ENCODE results near the gene C2orf42.
"Not testable (repeated sequence)": the region's sequence is repeated elsewhere in the genome, so short reads cannot be mapped to it uniquely, and the experiment has no call there.

Gene C2orf42

GRCh38 chr2:70133491-70134322 lies 57.1 kb downstream of the C2orf42 start:
- DNase-seq (ENCODE audit: low read depth): no peak
- no peak overlapping the region; the same call in 1 of the 2 replicates for H3K4me3 ChIP-seq (ENCODE audit: low read depth, low read length)
- TF ChIP-seq CTCF (IDR thresholded peaks at IDR 0.05; ENCODE audit: low read depth, low read length, missing control alignments): no peak

- DNase-seq (ENCODE audit: low read depth): no peak
- no peak overlapping the region; the same call in 1 of the 2 replicates for H3K4me3 ChIP-seq (ENCODE audit: low read depth, low read length)
- no peak for TF ChIP-seq CTCF (IDR thresholded peaks at IDR 0.05; ENCODE audit: low read depth, low read length, missing control alignments)
Measured at GRCh38 chr2:70133127-70133452, 57.7 kb downstream of the C2orf42 start.

- no peak for DNase-seq (ENCODE audit: low read depth)
- H3K4me3 ChIP-seq (ENCODE audit: low read depth, low read length): peak overlapping the region; percentile 49
- TF ChIP-seq CTCF (IDR thresholded peaks at IDR 0.05; ENCODE audit: low read depth, low read length, missing control alignments): no peak
Measured at GRCh38 chr2:70132244-70133126, 58.3 kb downstream of the C2orf42 start.

- not testable (repeated sequence) for DNase-seq (ENCODE audit: low read depth)
Measured at GRCh38 chr2:70131344-70132143, 59.3 kb downstream of the C2orf42 start.

GRCh38 chr2:70128005-70128404 lies 62.8 kb downstream of the C2orf42 start:
- no peak for DNase-seq (ENCODE audit: low read depth)
- TF ChIP-seq CTCF (IDR thresholded peaks at IDR 0.05; ENCODE audit: low read depth, low read length, missing control alignments): no peak
- no peak overlapping the region for H3K4me3 ChIP-seq (ENCODE audit: low read depth, low read length)

More at GRCh38 chr2:70131344-70132143, 59.3 kb downstream of the C2orf42 start:
- H3K4me3 ChIP-seq (ENCODE audit: low read depth, low read length): peak overlapping the region; percentile 49; the same call in 1 of the 2 replicates

GRCh38 chr2:70126413-70126812 lies 64.4 kb downstream of the C2orf42 start:
- no peak for DNase-seq (ENCODE audit: low read depth)
- no peak for TF ChIP-seq CTCF (IDR thresholded peaks at IDR 0.05; ENCODE audit: low read depth, low read length, missing control alignments)
- no peak overlapping the region for H3K4me3 ChIP-seq (ENCODE audit: low read depth, low read length)

GRCh38 chr2:70125498-70125898 lies 65.3 kb downstream of the C2orf42 start:
- no peak for DNase-seq (ENCODE audit: low read depth)
- peak overlapping the region; percentile 41; the same call in 1 of the 2 replicates for H3K4me3 ChIP-seq (ENCODE audit: low read depth, low read length)
- TF ChIP-seq CTCF (IDR thresholded peaks at IDR 0.05; ENCODE audit: low read depth, low read length, missing control alignments): no peak
